HG03196 (cell line): ENCODE measurements around the gene LRPAP1.
"Not testable (repeated sequence)": the region's sequence is repeated elsewhere in the genome, so short reads cannot be mapped to it uniquely, and the experiment has no call there.

ENCODE experiments used
- ATAC-seq: cut with Tn5 transposase; IDR thresholded peaks from one replicate; pipeline ENCODE4 v1.9.1; 2021; ENCODE audit not compliant: unreplicated experiment

Gene LRPAP1

DNA sequence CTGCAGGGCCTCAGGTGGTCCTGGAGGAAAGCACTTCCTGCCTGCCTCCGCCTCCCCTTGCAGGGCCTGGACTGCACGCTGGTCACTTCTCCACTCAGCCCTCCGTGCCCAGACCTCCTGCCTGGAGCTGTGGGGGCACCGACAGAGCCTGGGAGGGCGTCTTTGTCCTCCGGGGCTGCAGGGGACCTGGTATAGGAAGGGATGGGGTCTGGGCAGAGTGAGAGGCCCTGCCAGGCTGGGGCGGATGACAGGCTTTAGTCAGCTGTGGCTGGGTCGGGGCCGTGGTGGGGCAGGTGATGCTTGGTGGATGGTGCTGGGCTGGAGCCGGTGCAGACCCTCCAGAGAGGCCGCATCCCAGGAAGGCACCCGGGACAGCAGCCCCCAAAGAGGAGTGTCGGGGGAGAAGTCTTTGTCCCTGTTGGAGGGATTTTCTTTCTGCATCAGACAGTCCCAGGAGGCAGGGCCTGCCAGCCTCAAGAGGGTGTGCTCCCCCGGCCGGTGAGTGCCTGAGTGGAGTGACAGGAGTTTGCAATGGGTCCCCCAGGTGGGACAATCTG is 67.8 kb downstream of the LRPAP1 start:
- ATAC-seq, result no peak

DNA sequence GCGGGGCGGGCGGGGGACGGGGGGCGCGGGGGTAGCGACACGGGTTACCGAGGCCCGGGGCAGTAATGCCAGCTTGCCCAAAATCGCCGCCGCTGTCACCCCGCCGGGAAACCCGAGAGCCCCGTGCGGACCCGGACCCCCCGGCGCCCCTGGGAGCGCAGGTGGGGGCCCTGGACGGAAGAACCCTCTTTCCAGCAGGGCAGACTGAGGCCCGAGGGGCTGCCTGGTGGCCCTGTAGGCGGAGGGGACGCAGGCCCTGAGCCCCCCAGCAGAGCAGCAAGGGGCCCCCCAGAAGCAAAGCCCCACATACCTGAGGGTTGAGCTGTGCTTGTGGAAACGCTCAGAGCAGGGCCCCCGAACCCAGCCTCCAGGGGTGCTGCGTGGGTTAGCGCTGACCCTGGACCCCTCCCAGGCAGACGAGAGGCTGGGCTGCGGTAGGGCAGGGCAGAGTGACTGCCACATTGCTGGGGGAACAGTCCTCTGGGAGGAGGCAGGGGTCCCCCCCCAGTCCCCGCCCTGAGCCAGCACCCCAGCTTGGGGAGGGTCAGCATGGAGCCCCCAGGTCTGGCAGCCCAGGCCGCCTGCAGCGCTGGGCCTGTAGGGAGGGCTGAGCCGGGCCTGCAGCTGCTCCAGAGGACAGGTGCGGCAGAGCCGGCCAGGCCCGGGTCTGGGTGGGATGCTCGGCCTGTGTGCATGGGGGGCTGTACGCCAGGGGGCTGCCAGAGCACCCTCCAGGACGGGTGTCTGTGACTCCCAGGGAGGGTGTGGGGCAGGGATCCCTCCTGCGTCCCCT is 68.5 kb downstream of the LRPAP1 start:
- ATAC-seq, result no peak

DNA sequence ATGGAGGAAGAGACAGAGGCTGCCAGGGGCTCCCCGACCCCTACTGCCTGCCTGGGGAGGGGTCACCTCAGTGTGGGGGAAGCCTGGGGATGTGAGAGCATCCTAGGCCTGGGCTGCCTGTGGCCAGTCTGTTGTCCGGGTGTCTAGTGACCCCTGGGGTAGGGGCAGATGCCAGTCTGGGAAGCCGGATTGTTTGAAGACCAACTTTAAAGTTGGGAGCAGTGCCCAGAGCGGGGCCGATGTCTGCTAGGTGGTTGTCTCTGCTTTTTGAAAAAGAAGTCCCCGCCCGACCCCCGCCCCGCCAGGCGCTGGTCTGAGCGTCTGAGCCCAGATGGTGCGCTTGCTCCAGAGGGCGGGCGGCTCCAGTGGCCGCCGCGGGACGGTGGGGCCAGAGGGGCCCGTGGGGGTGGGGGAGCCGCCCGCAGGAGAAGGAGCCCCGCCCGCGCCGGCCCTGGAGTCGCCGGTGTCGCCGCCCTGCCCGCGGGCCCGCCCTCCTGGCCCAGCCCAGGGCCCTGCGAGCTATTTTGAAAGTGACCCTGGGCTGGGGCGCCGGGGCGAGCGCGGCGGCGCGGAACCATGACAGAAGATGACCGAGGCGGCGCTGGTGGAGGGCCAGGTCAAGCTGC is 69.3 kb downstream of the LRPAP1 start, which contains the start of gene DOK7:
Gene DOK7 (plus strand): TSS at position 517 of the 626 bp plus-strand sequence. CDS start 70 bp downstream, at position 587.
- no peak for ATAC-seq

DNA sequence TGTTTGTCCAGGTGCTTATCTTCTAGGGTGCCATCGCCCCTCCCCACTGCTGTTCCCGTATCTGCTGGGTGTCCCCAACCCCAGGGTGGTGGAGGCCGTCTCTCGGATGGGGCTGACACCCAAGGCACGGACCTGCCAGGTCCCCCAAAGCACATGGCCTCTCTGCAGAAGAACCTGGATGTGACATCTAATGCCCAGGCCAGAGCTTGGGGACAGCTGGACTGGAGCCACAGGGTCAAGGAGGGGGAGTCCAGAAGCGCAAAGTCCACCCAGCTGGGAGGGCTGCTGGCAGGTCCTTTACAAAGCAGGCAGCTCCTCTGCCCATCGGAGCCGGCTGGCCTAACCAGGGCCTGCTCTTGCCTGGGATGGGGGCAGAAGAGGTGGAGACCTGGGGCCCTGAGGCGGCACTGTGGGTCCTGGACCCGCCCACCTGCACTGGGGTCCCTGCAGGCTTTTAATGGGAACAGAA is 69.9 kb downstream of the LRPAP1 start:
- no peak for ATAC-seq

DNA sequence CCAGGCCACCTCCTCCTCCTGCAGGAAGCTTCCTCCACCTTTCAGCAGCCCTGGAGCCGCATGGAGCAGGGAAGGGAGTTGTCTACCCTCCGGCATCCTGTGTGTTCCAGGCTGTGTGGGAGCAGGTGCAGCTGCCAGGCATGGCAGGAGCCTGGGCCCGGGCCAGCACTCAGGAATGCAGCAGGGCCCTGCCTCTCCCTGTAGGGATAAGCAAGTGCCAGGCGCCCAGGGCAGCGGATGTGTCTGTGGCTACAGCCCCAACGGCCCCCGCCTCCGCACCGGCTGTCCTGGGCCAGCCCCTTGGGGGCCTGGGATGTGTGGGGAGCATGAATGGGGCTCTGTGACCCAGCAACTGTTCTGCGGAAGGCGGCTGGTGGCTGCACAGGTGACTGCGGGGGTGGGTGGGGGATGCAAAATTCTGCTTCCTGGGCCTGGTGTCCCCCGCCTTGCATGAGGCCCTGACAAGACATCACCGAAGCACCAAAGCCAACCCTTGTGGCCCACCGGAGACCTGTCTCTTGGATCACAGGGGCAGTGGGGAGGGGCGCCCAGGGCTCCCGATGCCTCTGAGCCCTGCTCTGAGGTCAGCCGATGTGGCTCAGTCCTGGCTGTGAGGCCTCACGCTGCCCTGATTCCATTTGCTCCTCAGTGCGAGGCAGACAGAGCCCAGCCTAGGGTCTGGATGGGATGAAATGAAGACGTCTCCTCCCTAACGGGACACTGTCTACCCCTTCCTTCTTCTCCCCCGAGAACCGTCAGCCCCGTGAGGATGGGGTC is 70.5 kb downstream of the LRPAP1 start:
- ATAC-seq, result no peak

DNA sequence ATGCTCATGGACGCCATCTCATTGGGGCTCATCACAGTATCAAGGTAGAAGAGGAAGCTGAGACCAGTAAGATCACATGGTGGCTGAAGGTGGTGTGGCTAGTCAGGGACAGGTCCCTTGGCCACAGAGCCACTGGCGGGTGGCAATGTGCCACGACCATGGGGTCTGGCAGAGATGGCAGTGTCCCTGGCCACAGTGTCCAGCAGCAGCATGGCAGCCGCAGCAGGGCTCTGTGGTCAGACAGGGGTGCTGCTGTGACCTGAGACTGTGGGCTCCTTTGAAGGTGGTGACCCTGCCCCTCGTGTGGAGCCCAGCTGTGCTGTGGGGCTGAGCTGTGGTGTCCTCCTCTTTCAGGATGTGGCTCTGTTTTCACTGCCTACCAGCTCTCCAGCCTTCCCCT is 71.3 kb downstream of the LRPAP1 start:
- no peak for ATAC-seq

DNA sequence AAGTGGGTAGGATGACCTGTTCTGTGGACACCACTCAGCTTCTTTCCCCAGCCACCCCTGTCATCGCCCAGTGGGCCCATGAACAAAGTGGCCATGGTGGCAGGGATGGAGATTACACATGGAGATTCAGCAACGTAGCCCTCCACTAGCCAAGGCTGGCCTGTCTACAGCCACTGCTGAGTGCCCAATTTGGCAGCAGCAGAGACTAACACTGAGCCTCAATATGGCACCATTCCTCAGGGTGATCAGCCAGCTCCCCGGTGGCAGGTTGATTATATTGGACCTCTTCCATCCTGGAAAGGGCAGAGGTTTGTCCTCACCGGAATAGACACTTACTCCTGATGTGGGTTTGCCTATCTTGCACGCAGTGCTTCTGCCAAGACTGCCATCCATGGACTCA is 73.1 kb downstream of the LRPAP1 start:
- not testable (repeated sequence) for ATAC-seq

DNA sequence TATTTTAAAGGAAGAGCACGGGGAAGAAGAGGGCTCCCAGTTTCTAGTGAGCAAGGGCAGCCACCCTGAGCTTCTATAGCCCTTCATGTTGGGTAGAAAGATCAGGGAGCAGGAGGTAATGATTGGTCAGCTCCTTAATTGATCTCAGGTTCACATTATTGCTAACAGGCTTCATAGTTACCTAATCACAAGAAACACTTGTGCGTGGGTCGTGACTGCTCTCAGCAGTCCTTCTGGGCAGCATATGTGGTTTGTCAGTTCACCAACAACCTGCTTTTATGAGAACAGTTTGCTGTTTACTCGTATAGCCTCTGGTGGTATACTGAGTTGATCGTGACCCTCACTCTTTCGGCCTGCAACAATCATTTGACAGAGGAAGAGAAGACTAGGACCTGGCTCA is 73.9 kb downstream of the LRPAP1 start:
- ATAC-seq, result no peak

DNA sequence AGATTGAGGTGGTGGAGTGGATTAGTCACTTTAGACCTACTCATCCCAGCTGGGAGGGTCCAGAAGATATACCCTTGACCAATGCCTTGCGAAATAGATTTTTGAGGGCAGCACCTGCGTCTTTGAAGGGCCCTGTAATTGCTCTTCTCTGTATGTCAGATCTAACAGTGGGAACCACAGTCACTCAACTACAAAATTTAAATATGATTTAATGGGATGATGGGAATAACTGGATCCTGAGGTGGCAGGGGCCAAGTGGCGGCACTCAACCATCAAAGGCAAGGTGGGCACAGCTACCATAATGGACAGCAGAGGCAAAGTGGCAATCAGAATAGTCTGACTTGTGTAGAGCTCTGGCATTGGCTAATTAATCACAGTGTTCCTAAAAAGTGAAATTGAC is 76.6 kb downstream of the LRPAP1 start:
- ATAC-seq, result not testable (repeated sequence)
